HG02571 (cell line): Measurements from ENCODE around the gene RPUSD2.

ENCODE experiments used
- ATAC-seq: cut with Tn5 transposase; IDR thresholded peaks from one replicate; pipeline ENCODE4 v1.9.1; 2021; ENCODE audit warnings: mild to moderate bottlenecking, moderate library complexity; ENCODE audit not compliant: unreplicated experiment

Gene RPUSD2, protein sequence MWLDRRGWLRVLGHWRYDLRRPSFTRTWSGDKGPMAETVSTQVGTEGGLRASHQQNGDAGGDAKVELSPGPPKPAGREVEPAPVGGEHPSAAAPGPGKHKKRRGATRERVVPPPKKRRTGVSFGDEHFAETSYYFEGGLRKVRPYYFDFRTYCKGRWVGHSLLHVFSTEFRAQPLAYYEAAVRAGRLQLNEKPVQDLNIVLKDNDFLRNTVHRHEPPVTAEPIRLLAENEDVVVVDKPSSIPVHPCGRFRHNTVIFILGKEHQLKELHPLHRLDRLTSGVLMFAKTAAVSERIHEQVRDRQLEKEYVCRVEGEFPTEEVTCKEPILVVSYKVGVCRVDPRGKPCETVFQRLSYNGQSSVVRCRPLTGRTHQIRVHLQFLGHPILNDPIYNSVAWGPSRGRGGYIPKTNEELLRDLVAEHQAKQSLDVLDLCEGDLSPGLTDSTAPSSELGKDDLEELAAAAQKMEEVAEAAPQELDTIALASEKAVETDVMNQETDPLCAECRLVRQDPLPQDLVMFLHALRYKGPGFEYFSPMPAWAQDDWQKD

DNA sequence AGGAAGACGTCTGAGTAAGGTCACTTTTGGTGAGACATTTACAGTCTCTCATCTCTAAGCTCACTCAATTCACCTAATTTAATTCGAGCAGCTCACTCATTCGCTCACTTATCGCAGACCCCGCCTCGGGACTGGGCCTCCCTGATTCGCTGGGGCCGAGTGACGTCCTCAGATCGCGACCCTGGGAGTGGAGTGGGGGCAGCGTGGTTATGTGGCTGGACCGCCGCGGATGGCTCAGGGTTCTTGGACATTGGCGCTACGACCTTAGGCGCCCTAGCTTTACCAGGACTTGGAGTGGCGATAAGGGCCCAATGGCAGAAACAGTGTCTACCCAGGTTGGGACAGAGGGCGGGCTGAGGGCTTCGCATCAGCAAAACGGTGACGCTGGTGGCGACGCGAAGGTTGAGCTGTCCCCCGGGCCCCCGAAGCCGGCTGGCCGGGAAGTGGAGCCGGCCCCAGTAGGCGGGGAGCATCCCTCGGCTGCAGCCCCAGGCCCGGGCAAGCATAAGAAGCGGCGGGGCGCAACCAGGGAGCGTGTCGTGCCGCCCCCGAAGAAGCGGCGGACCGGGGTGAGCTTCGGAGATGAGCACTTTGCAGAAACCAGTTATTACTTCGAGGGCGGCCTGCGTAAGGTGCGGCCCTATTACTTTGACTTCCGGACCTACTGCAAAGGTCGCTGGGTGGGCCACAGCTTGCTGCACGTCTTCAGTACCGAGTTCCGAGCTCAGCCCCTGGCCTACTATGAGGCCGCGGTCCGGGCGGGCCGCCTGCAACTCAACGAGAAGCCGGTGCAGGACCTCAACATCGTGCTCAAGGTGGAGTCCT is at the start of gene RPUSD2:
RPUSD2 (plus strand) TSS at position 171 of the 825 bp plus-strand sequence; CDS start at position 210, 39 bp downstream.
- peak; percentile 40 for ATAC-seq

DNA sequence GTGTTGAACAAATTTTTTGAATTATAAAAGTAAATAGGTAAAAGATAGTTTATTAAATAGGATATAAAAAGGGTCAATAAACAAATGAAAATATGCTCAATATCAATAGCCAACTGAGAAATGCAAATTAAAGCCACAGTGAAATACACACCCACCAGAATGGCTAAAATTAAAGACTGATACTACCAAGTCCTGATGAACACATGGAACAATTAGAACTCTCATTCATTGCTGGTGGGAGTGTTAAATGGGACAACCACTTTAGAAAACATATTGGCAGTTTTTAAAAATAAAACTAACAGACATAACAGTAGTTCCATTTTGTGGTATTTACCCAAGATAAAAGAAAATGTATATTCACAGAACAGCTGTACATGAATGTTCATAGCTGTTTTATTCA is 45.5 kb upstream of the RPUSD2 start:
- no peak for ATAC-seq

DNA sequence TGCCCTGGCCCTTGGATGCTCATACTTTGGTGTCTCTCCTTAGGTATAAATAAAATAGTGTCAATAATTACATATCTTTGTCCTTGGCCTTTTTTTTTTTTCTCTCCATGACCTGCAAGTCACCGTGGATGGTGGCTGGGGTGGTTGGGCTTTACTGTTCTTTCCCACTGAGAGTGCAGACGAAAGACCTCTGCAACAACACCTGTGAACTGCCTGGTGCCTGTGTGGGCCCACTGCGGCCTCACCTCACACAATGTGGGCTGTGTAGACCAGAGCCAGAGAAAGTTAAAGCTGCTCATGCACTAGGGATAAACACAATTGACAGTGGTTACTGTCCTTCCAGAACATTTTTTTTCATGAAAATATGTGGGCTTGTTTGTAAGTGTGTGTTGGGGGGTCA is 43.2 kb upstream of the RPUSD2 start:
- ATAC-seq = no peak

DNA sequence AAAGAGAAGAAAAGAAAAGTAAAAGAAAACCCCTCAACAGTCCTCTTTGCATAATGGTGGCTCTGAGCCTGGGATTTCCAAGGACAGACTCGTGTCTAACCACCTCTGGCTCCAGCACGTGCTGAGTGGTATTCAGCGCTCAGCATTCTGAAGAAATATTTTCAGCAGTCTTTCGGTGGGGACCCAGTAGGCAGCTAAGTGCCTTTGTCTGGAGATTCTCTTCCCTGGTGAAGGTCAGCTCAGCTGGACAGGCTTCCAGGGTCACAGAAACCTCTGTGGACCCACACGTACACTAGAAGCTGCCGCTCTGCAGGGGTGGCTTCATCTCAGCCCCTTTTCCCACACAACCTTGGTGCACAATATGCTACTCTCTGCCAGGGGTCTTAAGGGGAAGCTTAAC is 40.3 kb upstream of the RPUSD2 start:
- ATAC-seq = no peak

DNA sequence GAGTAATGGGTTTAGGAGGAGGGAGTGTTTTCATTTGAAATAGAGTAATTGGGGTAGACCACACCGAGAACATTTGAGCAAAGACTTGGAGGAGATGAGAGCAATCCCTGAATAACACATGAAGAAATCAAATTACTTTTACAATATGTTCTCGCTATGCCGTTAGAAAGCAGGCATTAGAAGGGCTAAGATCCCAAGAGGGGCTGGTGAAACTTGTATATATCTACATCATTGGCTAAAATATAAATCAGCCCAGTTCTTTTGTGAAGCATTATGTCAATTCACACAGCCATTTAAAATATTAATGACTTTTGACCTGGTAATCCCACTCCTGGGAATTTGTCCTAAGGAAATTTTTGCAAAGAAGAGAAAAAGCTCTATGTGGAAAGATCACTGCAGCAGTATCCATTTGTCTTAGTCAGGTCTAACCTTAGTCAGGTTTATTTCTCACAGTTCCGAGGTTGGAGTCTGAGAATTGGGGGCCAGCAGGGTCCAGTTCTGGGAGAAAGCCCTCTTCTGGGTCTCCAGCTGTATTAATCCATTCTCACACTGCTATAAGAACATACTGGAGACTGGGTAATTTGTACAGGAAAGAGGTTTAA is 35.2 kb upstream of the RPUSD2 start:
- no peak for ATAC-seq

DNA sequence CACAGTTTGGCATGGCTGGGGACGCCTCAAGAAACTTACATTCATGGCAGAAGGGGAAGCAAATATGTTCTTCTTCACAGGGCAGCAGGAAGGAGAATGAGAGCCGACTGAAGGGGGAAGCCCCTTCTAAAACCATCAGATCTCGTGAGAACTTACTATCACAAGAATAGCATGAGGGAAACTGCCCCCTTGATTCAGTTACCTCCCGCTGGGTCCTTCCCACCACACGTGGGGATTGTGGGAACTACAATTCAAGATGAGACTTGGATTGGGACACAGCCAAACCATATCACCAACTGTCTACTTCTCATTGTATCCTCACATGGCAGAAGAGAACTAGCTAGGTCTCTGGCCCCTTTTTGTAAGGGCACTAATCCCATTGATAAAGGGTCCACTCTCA is 34.7 kb upstream of the RPUSD2 start:
- ATAC-seq = no peak

DNA sequence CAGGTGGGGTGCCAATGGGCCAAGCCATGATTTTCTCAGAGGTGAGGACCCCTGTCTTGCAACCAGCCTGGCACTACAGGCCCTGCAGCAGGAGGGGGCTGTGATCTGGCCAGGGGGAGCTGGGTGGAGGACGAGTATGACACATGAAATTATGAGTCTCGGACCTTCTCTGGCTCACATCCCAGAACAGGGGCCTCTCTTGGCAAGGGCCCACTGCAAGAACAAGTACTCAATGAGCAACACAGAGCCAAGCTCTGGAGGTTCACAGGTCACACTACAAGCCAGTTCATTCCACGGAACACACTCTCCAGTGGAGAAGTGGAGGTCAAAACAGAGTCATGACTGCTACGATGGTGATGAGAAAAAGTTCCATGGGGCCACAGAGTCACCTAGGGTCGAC is 32.6 kb upstream of the RPUSD2 start:
- no peak for ATAC-seq

DNA sequence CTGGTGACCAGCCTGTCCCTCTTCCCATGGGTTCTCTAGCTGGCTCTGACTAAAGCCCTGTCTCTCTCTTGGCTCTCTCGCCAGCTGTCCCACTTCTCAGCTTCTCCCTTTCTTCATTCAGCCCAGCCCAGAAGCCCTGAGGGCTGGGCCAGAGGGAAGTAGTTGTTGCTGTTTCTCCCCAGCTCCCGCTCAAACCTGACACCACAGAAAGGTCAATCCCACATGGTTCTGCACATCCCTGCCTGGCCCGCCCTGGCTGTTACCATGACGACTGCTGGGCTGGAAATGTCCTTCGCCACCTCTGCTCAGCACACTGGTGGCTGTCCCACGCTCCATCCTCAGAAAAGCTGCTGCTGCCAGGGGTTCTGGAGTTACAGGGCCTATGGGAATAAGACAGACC is 30.1 kb upstream of the RPUSD2 start:
- no peak for ATAC-seq

DNA sequence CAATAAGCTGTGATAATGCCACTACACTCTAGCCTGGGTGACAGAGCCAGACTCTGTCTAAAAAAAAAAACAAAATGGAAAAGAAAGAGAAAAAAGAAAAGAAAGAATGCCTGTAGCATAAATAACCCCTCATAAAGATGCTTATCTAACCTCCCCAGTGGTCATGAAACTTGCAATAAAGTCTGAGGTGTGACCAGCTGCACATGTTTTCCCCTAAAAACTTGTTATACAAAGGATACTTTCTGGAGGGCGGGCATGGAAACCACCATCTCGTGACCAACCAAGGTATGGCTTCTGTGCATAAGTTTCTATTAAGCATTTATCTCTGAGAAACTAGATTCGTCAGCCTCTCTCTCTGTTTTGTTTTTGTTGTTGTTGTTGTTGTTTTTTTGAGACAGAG is 26.0 kb upstream of the RPUSD2 start:
- ATAC-seq = no peak

DNA sequence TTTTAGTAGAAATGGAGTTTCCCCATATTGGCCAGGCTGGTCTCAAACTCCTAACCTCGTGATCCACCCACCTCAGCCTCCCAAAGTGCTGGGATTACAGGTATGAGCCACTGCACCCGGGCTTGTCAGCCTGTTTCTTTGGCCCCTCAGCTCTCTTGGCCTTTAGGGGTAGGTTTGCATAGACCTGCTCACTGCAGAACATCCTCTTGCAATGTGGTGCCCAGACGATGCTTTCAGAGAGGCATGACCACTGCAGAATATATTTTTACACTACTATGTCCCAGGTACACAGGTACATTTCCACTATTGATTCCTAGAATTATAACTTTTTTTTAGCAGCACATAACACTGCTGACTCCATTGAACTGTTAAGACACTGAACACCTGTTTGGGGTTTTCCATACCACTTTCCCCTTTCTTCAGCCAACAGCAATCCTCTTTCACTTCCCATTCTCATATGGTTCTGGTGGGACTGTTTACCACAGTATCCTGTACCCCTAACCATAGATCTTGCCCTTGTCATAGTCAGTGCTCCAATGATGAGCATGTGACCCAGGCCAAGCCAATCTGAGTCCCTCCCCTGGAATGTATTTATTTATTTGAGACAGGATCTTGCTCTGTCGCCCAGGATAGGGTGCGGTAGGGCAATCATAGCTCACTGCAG is 25.3 kb upstream of the RPUSD2 start:
- peak; percentile 70 for ATAC-seq

DNA sequence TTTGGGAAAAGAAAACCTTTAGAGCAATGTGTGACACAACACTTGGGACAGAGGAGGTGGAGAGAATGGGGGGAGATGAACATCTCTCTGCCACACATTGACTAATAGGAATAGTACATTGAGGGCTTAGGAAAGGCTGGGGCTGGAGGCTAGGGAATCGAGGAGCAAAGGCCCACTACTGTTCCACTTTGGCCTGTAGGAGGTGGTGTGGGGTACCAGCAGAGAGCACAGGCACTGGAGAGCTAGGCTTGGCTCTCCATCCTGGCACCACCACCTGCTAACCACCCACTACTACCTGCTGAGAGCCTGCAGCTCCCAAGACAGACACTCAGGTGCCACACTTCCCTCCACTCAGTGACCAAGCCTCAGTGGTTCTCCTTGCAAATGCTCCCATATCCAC is 23.6 kb upstream of the RPUSD2 start:
- no peak for ATAC-seq

DNA sequence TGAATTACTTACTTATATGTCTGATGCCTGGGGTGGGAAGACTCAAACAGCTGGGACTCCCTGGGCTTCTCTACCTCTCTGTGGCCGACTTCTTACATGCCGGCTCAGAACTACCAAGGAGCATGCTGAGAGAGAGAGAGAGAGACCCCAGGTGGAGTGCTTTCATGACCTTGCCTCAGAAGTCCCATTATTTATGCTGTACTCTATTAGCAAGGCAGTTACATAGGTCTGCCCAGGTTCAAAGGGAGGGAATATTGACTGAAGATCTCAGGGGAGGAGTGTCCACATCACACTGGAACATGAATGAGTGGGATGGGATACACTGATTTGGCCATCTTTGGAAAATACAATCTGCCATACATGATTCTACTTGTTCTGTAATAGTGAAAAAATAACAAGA is 20.5 kb upstream of the RPUSD2 start:
- ATAC-seq = no peak

DNA sequence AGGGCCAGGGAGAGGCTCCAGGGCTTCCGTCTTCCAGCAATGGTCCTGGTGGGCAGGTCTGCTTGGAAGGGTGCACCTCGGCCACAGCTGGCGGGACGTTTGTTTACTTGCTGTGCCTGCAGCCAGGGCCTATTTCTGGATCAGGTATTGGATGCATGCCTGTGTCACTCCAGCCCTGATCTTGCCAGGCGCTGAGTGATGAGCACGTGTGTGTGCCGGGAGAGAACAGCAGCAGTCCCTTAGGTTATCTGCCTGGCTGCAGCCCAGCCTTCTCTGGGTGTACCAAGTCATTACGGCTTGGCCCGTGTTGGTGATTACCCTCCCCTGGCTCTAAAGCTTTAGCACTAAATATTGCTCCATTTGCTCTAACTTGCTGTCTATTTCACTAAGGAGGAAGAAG is 19.2 kb upstream of the RPUSD2 start:
- ATAC-seq = no peak

DNA sequence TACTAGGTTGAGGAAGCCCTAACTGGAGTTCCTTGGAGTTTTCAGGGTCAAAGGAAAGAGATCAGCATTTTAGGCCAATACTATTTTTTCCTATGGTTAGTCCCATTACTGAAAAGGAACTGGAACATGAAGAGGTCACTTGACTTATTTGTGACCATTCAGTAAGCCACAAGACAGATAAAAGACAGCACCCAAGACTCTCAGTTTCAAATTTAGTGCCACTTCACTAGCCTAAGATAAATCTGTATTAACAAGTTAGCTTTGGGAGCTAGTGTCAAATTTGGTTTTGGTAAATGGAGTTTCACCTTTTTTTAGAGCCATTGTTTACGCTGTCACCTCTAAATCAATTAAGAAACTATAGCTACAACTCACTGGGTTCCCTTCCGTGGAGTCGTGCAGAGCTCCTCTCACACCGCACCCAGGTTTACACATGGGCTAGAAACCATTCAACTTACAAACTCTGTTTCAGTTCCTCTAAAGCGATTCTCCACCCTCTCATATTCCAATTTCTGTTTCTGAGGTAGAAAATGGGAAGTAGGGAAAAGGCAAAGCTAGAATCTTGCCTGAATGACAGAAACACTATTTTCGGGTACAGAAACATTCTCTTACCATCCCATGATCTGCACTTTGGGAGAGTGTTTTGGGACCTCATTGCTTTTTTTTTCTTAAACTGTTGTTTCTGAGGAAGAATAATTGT is 18.6 kb upstream of the RPUSD2 start:
- ATAC-seq = peak; percentile 58

DNA sequence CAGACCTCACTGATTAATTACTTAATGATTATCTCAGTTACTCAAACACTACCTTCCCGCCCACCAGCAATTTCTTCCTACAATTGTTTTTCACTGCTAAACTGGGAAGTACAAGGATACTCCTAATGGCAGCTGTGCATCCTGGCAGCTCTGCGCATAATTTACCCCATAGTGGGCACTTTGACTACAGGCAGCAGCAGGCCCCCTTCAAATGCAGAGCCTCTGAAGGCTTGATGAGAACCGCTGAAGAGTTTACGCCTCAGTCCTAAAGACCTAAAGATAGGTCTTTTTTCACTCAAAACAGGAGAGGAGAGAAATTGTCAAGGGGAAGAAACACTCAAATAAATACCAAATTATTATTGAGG is 15.0 kb upstream of the RPUSD2 start:
- no peak for ATAC-seq

DNA sequence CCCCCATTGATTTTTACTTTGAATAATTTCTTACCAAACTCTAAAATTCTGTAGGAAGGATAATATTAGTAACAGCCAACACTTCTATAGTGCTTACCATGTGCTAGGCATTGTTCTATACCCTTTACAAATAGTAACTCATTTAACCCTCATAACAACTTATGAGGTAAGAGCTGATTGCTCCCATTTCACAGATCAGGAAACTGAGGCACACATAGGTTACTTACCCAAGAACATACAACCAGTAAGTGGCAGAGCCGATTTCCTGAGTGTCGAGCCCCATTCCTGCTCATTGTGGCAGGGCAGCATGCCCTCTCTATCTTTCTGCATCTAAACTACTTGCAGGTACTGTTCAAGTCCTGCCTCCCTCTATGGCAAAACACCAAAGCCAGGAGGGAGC is 13.2 kb upstream of the RPUSD2 start:
- no peak for ATAC-seq

DNA sequence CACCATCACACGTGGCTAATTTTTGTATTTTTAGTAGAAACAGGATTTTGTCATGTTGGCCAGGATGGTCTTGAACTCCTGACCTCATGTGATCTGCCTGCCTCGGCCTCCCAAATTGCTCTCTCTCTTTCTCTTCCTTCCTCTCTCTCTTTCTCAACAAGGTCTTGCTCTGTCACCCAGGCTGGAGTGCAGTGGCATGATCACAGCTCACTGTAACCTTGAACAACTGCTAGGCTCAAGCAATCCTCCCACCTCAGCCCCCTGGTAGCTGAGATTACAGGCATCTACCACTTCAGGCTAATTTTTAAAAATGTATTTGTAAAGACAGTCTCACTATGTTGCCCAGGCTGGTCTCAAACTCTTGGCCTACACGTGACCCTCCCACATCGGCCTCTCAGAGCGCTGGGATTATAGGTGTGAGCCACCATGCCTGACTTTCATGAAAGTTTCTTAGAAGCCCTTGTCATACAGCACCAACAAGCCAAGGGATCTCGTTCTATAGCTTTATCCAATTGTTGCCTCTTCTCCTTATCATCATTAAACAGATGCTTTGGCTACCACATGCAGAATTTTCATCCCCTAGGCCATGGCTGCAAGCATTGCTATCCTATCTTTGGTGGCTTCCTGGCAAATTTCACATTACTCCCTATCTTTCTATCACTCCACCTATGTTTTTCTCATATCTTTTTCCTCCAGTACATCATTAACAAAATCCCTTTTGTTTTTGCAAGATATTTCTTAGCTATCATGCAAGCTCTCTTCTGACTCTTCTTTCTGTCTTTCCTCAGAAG is 10.0 kb upstream of the RPUSD2 start:
- ATAC-seq = no peak

DNA sequence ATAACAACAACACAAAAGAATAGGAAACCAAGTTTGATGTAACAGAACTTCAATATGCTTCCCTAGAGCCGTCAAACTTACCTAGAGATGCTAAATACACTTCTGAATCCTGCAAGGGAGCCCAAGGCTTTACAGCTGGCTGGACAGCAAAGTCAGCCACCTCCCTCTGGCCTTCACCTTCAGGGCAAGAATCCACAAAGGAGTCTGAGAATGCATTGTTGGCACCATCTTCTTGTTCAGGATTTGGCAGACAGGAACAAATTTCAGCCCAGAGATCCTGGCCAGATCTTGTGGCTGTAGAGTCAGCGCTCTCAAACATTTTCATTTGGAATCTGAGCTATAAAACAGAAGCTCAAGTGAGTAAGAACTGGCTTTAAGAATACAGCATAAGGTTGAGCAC is 6.4 kb upstream of the RPUSD2 start:
- ATAC-seq = no peak

DNA sequence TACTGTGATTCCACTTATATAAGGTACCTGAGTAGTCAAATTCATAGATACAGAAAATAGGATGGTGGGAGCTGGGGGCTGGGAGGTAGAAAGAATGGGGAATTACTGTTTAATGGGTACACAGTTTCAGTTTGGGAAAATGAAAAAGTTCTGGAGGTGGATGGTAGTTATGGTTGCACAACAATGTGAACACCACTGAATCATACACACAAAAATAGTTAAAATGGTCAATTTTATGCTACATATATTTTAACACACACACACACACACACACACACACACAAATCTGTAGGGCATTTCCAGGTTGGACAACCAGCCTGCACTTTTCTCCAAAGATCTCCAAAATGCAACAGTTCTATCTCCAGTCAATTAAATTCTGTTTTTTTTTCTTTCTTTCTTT is 5.7 kb upstream of the RPUSD2 start:
- no peak for ATAC-seq
